Tibial nerve (tissue), 4 donors: ENCODE results near the gene RASA3. TPM values are rescaled to one million over a fixed set of nuclear protein-coding genes. Genes with fewer than 3 reads are reported as not detected.

ENCODE experiments used
- total RNA-seq, 4 donors: library from RNA; depleted of rRNA; stranded (reverse); fragments of >200 nt; gene quantifications; one replicate each; pipeline ENCODE4 v1.1.0, GENCODE V29; 2016

The RASA3 gene
- total RNA-seq, 4 donors from 2014 or later, result 36.2 to 63.3 (median 46.3) TPM

Other genes starting within 250 kb of the RASA3 start
- 10 to 100 TPM in 1 of 4 donors, 1 to 10 TPM in 3; 3.3 to 17.7 (median 4.1) TPM for gene C13orf46, start 158.5 kb downstream of the RASA3 start, total RNA-seq
- gene CFAP97D2, start 46.6 kb upstream of the RASA3 start, total RNA-seq, result not detected
- gene CDC16, start 102.3 kb upstream of the RASA3 start, total RNA-seq, result 10 to 100 TPM; 43.9 to 87.0 (median 70.2) TPM
- gene UPF3A, start 149.0 kb upstream of the RASA3 start, total RNA-seq, result 10 to 100 TPM; 62.7 to 89.2 (median 80.2) TPM
- 10 to 100 TPM; 19.6 to 42.3 (median 31.4) TPM for gene CHAMP1, start 181.9 kb upstream of the RASA3 start, total RNA-seq